ENCODE measurements around the gene GMCL2.

The GMCL2 gene

DNA sequence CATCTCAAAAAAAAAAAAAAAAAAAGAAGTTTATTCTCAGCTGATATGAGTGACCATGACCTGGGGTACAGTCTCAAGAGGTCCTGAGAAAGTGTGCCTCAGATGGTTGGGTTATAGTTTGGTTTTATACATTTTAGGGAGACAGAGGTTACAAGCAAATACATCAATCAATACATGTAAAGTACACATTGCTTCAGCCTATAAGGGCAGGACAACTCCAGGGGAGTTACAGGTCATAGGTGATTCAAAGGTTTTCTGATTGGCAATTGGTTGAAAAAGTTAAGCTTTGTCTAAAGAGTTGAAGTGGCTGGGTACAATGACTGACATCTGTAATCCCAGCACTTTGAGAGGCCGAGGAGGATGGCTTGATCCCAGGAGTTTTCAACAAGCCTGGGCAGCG lies 2.3 kb upstream of the GMCL2 start:
- Histone ChIP-seq H3K36me3 (ENCODE audit: control insufficient read depth, insufficient read depth, low read length) (no peaks in the 10 kb centered on the region), H3K4me1 (ENCODE audit: control insufficient read depth, insufficient read depth, low read length, poor library complexity, severe bottlenecking) (no peaks in the 10 kb centered on the region), H3K27ac (ENCODE audit: insufficient read depth, low read length, poor library complexity, severe bottlenecking) (no peak overlapping the region), H3K27me3 (replicated peaks; ENCODE audit: control insufficient read depth, insufficient read depth, low read length, poor library complexity, severe bottlenecking) (no peaks in the 10 kb centered on the region), H3K4me3 (ENCODE audit: insufficient read depth, low read depth, low read length, poor library complexity, severe bottlenecking) (no peak overlapping the region), H3K9me3 (ENCODE audit: control insufficient read depth, low read length) (no peaks in the 10 kb centered on the region)
- no peak for DNase-seq

DNA sequence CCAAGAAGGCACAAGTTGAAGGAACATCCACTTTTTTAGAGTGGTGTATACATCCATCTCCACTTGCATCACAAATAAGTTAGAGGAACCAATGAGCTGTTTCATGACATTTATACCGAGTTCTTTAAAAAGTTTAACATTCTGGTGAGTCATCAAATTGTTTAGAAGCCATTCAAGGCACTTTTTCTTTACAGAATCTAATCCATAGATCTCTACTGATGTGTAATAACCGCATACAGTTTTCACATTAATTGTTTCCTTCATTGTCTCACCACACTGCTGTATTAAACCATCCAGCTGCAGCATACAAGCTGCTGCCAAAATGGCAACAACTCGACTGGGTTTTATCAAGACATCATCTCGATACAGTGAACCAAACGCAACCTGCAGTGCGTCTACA lies 744 bp downstream of the GMCL2 start:
- Histone ChIP-seq H3K27ac (ENCODE audit: insufficient read depth, low read length, poor library complexity, severe bottlenecking) (no peak overlapping the region), H3K4me1 (ENCODE audit: control insufficient read depth, insufficient read depth, low read length, poor library complexity, severe bottlenecking) (no peaks in the 10 kb centered on the region), H3K4me3 (ENCODE audit: insufficient read depth, low read depth, low read length, poor library complexity, severe bottlenecking) (no peak overlapping the region), H3K36me3 (ENCODE audit: control insufficient read depth, insufficient read depth, low read length) (no peaks in the 10 kb centered on the region), H3K9me3 (ENCODE audit: control insufficient read depth, low read length) (no peaks in the 10 kb centered on the region), H3K27me3 (replicated peaks; ENCODE audit: control insufficient read depth, insufficient read depth, low read length, poor library complexity, severe bottlenecking) (no peaks in the 10 kb centered on the region)
- no peak for DNase-seq

DNA sequence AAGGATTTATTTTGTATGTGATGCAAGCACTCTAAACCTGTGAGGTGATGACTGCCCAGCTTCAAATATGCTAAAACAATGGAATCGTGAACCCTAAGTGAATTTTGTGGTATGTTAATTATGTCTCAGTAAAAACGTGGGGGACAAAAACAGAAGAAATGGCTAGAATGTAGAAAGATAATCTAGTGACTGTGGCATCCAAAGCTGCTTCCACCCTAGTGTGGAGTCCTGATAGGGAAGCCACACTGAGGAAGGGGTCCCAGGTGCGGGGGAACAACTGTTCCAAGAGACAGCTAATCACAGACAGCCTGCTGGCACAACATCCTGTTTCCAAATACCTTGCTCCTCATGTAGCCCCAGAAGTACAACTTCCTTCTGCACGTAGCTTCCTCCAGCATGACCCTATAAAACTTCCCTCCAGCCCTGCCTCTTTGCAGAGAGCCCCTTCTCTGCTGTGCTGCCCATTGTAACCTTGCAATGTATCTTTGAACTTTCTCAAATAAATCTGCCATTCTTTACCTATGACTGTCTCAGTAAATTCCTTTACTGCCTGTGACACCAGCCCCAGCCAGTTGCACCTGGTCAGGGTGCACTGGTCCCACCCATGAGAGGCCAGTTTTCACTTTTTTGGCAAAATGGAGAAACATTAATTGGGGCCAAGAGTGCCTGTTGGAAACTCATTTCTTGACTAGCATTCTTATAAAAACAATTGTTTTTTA lies 4.9 kb downstream of the GMCL2 start:
- H3K4me3 ChIP-seq (ENCODE audit: insufficient read depth, low read depth, low read length, poor library complexity, severe bottlenecking), result no peak overlapping the region
- no peak overlapping the region for H3K27ac ChIP-seq (ENCODE audit: insufficient read depth, low read length, poor library complexity, severe bottlenecking)
- H3K27me3 ChIP-seq (replicated peaks; ENCODE audit: control insufficient read depth, insufficient read depth, low read length, poor library complexity, severe bottlenecking), result no peaks in the 10 kb centered on the region

DNA sequence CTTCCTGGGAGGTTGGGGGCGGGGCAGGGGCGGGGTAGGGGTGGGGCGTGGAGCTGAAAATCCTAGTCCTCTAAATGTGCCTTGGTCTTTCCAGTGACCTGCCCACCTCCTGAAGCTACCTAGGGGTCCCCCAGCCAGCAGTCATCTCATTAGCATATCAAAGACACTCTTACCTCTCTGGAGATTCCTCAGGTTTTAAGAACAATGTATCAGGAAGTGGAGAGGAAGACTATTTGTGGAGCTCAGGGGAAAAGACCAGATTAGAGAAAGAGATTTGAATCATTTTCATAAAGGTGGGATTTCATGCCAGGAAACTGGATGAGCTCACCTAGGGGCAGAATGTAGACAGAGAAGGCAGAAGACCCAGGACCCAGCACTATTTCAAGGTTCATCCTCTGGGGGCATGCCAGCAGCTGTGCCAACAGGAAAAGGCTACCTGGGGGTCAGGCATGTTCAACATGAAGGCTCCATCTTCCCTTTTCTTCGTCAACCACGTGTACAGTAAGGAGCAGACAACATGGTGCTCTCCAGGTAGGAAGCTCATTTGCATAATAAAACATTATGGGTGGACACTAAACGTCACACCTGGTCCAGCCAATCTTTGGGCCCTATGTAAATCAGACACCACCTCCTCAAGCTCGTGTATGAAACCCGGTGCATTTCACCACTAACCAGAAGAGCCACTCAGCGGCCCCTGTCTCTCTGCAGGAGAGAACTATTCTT lies 6.9 kb downstream of the GMCL2 start:
- Histone ChIP-seq H3K4me3 (ENCODE audit: insufficient read depth, low read depth, low read length, poor library complexity, severe bottlenecking) (no peak overlapping the region), H3K36me3 (ENCODE audit: control insufficient read depth, insufficient read depth, low read length) (no peaks in the 10 kb centered on the region), H3K27ac (ENCODE audit: insufficient read depth, low read length, poor library complexity, severe bottlenecking) (no peak overlapping the region), H3K27me3 (replicated peaks; ENCODE audit: control insufficient read depth, insufficient read depth, low read length, poor library complexity, severe bottlenecking) (no peaks in the 10 kb centered on the region), H3K4me1 (ENCODE audit: control insufficient read depth, insufficient read depth, low read length, poor library complexity, severe bottlenecking) (no peaks in the 10 kb centered on the region), H3K9me3 (ENCODE audit: control insufficient read depth, low read length) (no peaks in the 10 kb centered on the region)
- no peak for DNase-seq

More for the DNA sequence above, 4.9 kb downstream of the GMCL2 start:
- H3K4me1 ChIP-seq (ENCODE audit: control insufficient read depth, insufficient read depth, low read length, poor library complexity, severe bottlenecking), result no peaks in the 10 kb centered on the region
- no peaks in the 10 kb centered on the region for H3K9me3 ChIP-seq (ENCODE audit: control insufficient read depth, low read length)
- no peak for DNase-seq
- no peaks in the 10 kb centered on the region for H3K36me3 ChIP-seq (ENCODE audit: control insufficient read depth, insufficient read depth, low read length)

DNA sequence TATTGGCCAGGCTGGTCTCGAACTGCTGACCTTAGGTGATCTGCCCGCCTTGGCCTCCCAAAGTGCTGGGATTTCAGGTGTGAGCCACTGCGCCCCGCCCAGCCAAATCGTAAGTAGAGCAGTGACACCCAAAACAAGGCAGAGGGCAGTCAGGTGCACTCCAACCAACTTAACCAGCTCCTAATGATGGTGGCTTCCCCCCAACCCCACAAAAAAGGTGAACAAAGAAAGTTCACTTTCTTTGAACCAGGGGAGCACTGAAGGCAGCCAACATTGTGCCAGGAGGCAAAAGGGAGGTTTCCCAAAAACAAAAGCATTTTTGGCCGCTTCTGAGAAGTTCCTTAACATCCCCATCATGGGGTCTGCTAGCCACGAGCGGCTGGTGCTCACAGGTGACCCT lies 9.6 kb downstream of the GMCL2 start:
- no peak overlapping the region for H3K4me3 ChIP-seq (ENCODE audit: insufficient read depth, low read depth, low read length, poor library complexity, severe bottlenecking)
- no peak for DNase-seq
- no peak overlapping the region for H3K27ac ChIP-seq (ENCODE audit: insufficient read depth, low read length, poor library complexity, severe bottlenecking)
- H3K9me3 ChIP-seq (ENCODE audit: control insufficient read depth, low read length), result no peaks in the 10 kb centered on the region
- no peaks in the 10 kb centered on the region for H3K4me1 ChIP-seq (ENCODE audit: control insufficient read depth, insufficient read depth, low read length, poor library complexity, severe bottlenecking)
- no peaks in the 10 kb centered on the region for H3K36me3 ChIP-seq (ENCODE audit: control insufficient read depth, insufficient read depth, low read length)
- no peaks in the 10 kb centered on the region for H3K27me3 ChIP-seq (replicated peaks; ENCODE audit: control insufficient read depth, insufficient read depth, low read length, poor library complexity, severe bottlenecking)

DNA sequence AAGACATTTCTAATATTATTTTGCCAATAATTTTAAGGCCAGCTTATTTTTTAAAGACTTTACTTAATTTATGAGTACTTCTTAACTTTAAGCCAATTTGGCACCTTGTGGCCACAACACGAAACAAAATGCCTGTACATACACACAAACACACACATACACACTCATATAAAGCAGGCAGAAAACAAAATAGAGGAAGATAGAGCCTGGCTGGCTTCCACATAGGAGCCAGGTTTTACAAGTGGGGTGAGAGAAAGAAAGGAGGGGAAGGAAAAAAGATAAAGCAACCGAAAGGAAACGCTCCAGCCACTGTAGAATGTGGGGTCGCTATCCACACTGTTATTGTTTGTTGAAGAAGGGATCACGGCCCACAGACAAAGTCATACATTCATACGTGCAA lies 10.4 kb downstream of the GMCL2 start:
- H3K4me3 ChIP-seq (ENCODE audit: insufficient read depth, low read depth, low read length, poor library complexity, severe bottlenecking), result no peak overlapping the region
- no peak overlapping the region for H3K27ac ChIP-seq (ENCODE audit: insufficient read depth, low read length, poor library complexity, severe bottlenecking)
- DNase-seq, result no peak
- no peaks in the 10 kb centered on the region for H3K36me3 ChIP-seq (ENCODE audit: control insufficient read depth, insufficient read depth, low read length)
- H3K9me3 ChIP-seq (ENCODE audit: control insufficient read depth, low read length), result no peaks in the 10 kb centered on the region
- no peaks in the 10 kb centered on the region for H3K27me3 ChIP-seq (replicated peaks; ENCODE audit: control insufficient read depth, insufficient read depth, low read length, poor library complexity, severe bottlenecking)
- no peaks in the 10 kb centered on the region for H3K4me1 ChIP-seq (ENCODE audit: control insufficient read depth, insufficient read depth, low read length, poor library complexity, severe bottlenecking)

DNA sequence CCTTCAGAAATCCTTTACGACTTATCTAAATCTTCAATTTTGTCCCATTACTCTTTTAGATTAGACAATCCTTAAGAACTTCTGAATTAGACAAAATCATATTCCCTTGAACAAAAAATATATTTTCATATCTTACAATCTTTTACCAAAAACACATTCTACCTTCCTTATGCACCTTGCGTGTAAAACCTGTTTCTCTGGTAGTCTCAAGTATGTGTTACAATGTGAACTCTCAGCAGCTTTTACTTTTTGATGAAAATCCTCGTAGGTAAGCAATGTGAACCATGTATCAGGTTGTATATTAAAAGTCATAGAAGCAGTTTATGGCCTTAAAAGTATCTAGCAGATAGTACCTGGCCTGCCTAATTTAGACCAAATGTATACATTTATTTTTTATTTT lies 12.7 kb downstream of the GMCL2 start:
- H3K9me3 ChIP-seq (ENCODE audit: control insufficient read depth, low read length), result no peaks in the 10 kb centered on the region
- H3K27ac ChIP-seq (ENCODE audit: insufficient read depth, low read length, poor library complexity, severe bottlenecking), result no peak overlapping the region
- no peaks in the 10 kb centered on the region for H3K36me3 ChIP-seq (ENCODE audit: control insufficient read depth, insufficient read depth, low read length)
- no peak overlapping the region for H3K4me3 ChIP-seq (ENCODE audit: insufficient read depth, low read depth, low read length, poor library complexity, severe bottlenecking)
- DNase-seq, result no peak
- H3K4me1 ChIP-seq (ENCODE audit: control insufficient read depth, insufficient read depth, low read length, poor library complexity, severe bottlenecking), result no peaks in the 10 kb centered on the region
- no peaks in the 10 kb centered on the region for H3K27me3 ChIP-seq (replicated peaks; ENCODE audit: control insufficient read depth, insufficient read depth, low read length, poor library complexity, severe bottlenecking)

DNA sequence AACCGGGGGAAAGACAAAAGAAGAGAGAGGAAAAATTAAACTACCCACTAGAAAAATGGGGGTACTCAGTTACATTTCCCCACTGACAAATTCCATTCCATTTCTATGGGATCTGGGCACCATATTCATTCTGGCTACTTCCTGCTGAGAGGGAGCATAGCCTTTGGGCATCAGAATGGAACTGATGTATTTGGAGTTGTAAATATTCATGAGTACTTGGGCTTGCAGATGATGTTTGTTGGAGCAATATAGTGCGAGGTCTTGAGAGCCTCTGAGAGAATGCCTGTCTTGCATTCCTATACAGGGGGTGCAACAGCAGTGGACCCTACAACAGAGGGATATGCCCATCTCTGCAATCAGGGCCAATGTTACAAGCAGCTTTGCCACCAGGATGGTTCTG lies 16.7 kb downstream of the GMCL2 start:
- no peaks in the 10 kb centered on the region for H3K9me3 ChIP-seq (ENCODE audit: control insufficient read depth, low read length)
- H3K27ac ChIP-seq (ENCODE audit: insufficient read depth, low read length, poor library complexity, severe bottlenecking), result no peak overlapping the region
- no peaks in the 10 kb centered on the region for H3K4me1 ChIP-seq (ENCODE audit: control insufficient read depth, insufficient read depth, low read length, poor library complexity, severe bottlenecking)
- H3K4me3 ChIP-seq (ENCODE audit: insufficient read depth, low read depth, low read length, poor library complexity, severe bottlenecking), result no peak overlapping the region
- no peak for DNase-seq
- H3K27me3 ChIP-seq (replicated peaks; ENCODE audit: control insufficient read depth, insufficient read depth, low read length, poor library complexity, severe bottlenecking), result no peaks in the 10 kb centered on the region
- no peaks in the 10 kb centered on the region for H3K36me3 ChIP-seq (ENCODE audit: control insufficient read depth, insufficient read depth, low read length)

DNA sequence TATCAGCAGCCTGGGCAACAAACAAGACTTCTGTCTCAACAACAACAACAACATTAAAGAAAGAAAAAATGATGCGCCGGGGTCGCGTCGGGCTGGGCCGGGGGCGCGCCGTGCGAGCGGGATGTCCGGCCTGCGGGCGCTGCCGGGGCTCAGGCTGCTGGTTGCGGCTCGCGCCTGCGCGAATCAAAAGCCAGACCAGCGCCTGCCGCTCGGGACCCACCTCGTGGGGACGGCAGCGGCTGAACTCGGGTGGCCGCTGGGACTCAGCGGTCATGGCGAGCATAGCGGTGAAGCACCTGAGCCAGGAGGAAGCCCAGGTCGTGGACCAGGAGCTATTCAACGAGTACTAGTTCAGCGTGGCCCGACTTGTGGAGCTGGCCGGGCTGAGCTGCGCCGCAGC lies 21.6 kb downstream of the GMCL2 start:
- Histone ChIP-seq H3K9me3 (ENCODE audit: control insufficient read depth, low read length) (no peaks in the 10 kb centered on the region), H3K4me3 (ENCODE audit: insufficient read depth, low read depth, low read length, poor library complexity, severe bottlenecking) (no peak overlapping the region), H3K27ac (ENCODE audit: insufficient read depth, low read length, poor library complexity, severe bottlenecking) (no peak overlapping the region), H3K4me1 (ENCODE audit: control insufficient read depth, insufficient read depth, low read length, poor library complexity, severe bottlenecking) (peaks cover 6% of the 10 kb centered on the region), H3K36me3 (ENCODE audit: control insufficient read depth, insufficient read depth, low read length) (no peaks in the 10 kb centered on the region), H3K27me3 (replicated peaks; ENCODE audit: control insufficient read depth, insufficient read depth, low read length, poor library complexity, severe bottlenecking) (no peaks in the 10 kb centered on the region)
- DNase-seq, result no peak
